Skeletal muscle tissue (tissue), 4 donors: ENCODE data around the gene RGS5. TPM values are rescaled to one million over a fixed set of nuclear protein-coding genes. Genes with fewer than 3 reads are reported as not detected.
"Not testable (repeated sequence)": the region's sequence is repeated elsewhere in the genome, so short reads cannot be mapped to it uniquely, and the experiment has no call there.

Source experiments
- H3K27ac ChIP-seq: one replicate; pipeline ENCODE4 v1.7.0; 2013; ENCODE audit warnings: mild to moderate bottlenecking, low read depth, low read length, inconsistent platforms
- H3K27me3 ChIP-seq, 3 donors: one replicate each; pipeline ENCODE4 v1.7.0; 2013; ENCODE audit warnings: low read length in 3 of 3; ENCODE audit not compliant: control insufficient read depth in 3 of 3, insufficient read depth in 3 of 3
- H3K36me3 ChIP-seq, 3 donors: one replicate each; pipeline ENCODE4 v1.7.0; 2013; ENCODE audit warnings: low read length in 3 of 3; ENCODE audit not compliant: control insufficient read depth in 3 of 3, insufficient read depth in 3 of 3
- H3K4me1 ChIP-seq, 3 donors: one replicate each; pipeline ENCODE4 v1.7.0; 2013; ENCODE audit warnings: low read length in 3 of 3, mild to moderate bottlenecking in 3 of 3; ENCODE audit not compliant: control insufficient read depth in 3 of 3, insufficient read depth in 3 of 3
- H3K4me3 ChIP-seq, 3 donors: one replicate each; pipeline ENCODE4 v1.7.0; 2013; ENCODE audit warnings: low read length in 3 of 3
- H3K9ac ChIP-seq, 3 donors: one replicate each; pipeline ENCODE4 v1.7.0; 2013; ENCODE audit warnings: low read length in 3 of 3, mild to moderate bottlenecking in 3 of 3, moderate library complexity in 2 of 3, low read depth in 1 of 3
- H3K9me3 ChIP-seq, 3 donors: one replicate each; pipeline ENCODE4 v1.7.0; 2013; ENCODE audit warnings: low read length in 3 of 3; ENCODE audit not compliant: control insufficient read depth in 3 of 3
- total RNA-seq: library from RNA; depleted of rRNA; stranded (reverse); fragments of >200 nt; gene quantifications from one replicate; pipeline ENCODE4 v1.2.3, GENCODE V29; 2014
- donor health status: Osteomylitis.

The RGS5 gene, protein sequence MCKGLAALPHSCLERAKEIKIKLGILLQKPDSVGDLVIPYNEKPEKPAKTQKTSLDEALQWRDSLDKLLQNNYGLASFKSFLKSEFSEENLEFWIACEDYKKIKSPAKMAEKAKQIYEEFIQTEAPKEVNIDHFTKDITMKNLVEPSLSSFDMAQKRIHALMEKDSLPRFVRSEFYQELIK
- total RNA-seq = 7.8 TPM

- H3K9me3 ChIP-seq = no peaks in the 10 kb centered on the region
- H3K4me1 ChIP-seq = no peaks in the 10 kb centered on the region
- H3K36me3 ChIP-seq = no peaks in the 10 kb centered on the region
- peak within 1 kb of the TSS in 1 of 3 donors; percentile 11 for H3K4me3 ChIP-seq
- H3K27me3 ChIP-seq = no peaks in the 10 kb centered on the region
- H3K9ac ChIP-seq = no peak within 1 kb of the TSS
- H3K27ac ChIP-seq = no peak within 1 kb of the TSS
Observed at GRCh38 chr1:163202833-163203451, at the start of gene RGS5. Gene RGS5, minus strand, starts transcription at chr1:163202916. Its CDS starts 81 bp downstream, at chr1:163202835.

DNA sequence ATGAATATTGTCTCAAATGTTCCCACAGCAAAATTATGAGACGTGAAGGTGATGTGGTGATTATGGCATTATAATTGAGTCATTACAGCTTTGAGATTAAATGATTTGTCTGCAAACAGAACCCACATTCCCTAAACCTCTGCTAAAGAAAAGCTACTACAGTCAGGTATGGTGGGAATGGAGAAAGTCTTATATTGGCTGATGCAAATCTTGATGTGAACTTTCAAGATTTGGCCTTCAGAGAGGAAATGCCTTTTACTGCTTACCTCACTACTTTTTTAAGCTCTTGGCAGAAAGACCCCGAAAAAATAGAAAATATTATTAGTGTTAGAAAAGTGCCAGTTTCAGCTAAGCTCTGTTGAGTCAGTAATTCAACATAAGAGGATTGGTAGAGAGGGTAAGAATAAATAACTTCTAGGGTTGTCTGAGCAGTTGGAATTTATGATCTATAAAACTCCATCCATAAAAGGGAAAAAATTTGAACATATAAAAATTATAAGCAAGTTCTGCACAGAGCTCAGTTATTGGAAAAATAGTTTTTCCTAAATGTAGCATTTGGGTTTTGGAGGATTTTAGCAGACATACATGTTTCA, 47.8 kb upstream of the RGS5 start:
- Histone ChIP-seq H3K36me3 (no peaks in the 10 kb centered on the region), H3K9ac (no peak overlapping the region), H3K4me3 (no peak overlapping the region), H3K27ac (no peak overlapping the region), H3K9me3 (no peaks in the 10 kb centered on the region), H3K27me3 (no peaks in the 10 kb centered on the region), H3K4me1 (no peaks in the 10 kb centered on the region)

DNA sequence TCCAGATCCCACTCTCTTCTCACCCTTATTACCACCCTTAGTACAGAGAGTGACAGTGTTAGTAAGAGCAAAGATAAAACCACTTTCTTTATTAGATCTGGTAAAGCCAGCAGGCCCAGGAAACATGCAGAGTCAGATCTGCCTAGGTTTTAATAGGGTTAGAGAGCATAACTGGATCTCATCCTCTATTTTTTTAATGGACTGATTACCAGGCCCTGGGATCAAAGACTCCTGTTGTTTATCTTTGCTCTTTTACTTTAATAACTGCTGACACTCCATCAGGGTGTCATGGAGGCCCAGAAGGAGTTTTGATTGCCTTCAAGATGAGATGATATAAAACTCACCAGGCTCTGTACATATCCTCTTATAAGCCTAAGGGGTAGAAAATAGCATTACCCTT, 45.3 kb upstream of the RGS5 start:
- Histone ChIP-seq H3K9me3 (no peaks in the 10 kb centered on the region), H3K4me1 (no peaks in the 10 kb centered on the region), H3K27me3 (no peaks in the 10 kb centered on the region), H3K36me3 (no peaks in the 10 kb centered on the region), H3K4me3 (no peak overlapping the region), H3K9ac (no peak overlapping the region), H3K27ac (no peak overlapping the region)

DNA sequence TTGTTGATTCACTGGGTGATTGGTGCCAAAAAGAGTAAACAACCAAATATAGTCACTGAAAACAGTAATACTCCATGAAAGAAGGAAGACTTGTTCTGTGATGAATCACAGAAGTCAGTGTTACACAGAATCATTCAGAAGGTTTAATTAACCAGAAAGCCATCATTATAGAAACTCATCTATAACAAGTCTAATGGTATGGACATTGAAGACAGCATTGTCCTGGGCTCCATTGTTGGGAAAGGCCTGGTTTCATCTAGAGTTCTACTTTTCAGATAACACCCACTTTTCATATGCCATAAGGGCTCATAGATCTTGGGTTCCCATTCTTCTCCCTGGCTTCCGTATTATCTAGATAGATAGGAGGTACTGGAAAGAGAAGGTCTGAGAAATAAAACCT, 41.9 kb upstream of the RGS5 start:
- not testable (repeated sequence) for H3K9me3 ChIP-seq, H3K4me3 ChIP-seq, H3K9ac ChIP-seq, H3K27ac ChIP-seq, H3K4me1 ChIP-seq, H3K27me3 ChIP-seq, H3K36me3 ChIP-seq

DNA sequence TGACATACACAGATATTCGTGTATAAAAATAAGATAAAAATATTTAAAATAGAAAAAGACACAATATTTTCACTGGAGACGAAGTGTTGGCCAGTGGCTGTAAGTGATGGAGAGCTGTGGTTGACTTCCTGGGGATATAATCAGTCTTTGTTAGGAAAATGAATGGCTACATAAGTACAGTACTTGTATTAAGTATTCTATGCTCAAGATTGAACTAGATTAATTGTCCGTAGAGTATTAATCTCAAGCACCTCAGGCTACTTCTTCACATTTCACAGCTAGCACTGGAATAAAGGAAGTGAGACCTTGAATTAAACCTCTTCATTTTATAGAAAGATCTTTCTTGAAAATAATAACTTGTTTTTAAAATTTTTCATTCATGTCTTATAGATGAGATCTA, 39.0 kb upstream of the RGS5 start:
- H3K36me3 ChIP-seq = no peaks in the 10 kb centered on the region
- no peaks in the 10 kb centered on the region for H3K9me3 ChIP-seq
- no peaks in the 10 kb centered on the region for H3K27me3 ChIP-seq
- no peaks in the 10 kb centered on the region for H3K4me1 ChIP-seq
- H3K4me3 ChIP-seq = no peak overlapping the region
- no peak overlapping the region for H3K27ac ChIP-seq
- no peak overlapping the region for H3K9ac ChIP-seq

DNA sequence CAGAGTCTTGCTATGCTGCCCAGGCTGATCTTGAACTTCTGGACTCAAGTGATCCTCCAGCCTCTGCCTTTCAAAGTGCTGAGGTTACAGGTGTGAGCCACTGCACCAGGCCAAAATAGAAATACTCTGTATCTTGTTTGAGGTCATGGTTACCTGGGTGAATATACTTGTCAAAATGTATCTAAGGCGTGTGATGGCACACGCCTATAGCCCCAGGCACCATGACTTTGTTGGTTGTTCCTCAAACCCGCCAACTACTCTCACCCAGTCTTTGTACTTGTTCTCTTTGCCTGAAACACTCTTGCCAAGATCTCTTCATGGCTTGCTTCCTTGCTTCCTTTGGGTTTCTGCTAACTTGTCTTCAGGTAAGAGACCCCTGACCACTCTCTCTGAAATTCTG, 38.0 kb upstream of the RGS5 start:
- no peak overlapping the region for H3K27ac ChIP-seq

DNA sequence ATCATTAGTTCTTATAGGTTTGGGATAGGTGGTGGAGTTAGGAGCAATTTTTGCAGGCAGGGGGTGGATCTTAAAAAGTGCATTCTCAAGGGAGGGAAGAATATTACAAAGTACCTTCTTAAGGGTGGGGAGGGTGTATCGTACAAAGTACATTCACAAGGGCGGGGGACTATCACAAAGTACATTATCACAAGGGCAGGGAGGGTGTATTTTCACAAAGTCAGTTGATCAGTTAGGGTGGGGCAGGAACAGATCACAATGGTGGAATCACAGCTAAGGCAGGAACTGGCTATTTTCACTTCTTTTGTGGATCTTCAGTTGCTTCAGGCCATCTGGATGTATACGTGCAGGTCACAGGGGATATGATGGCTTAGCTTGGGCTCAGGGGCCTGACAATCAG, 30.9 kb upstream of the RGS5 start:
- not testable (repeated sequence) for H3K27ac ChIP-seq, H3K9me3 ChIP-seq, H3K9ac ChIP-seq, H3K27me3 ChIP-seq, H3K4me1 ChIP-seq, H3K4me3 ChIP-seq, H3K36me3 ChIP-seq

More for the DNA sequence above, 38.0 kb upstream of the RGS5 start:
- Histone ChIP-seq H3K9ac (no peak overlapping the region), H3K27me3 (no peaks in the 10 kb centered on the region), H3K4me3 (no peak overlapping the region), H3K9me3 (no peaks in the 10 kb centered on the region), H3K4me1 (no peaks in the 10 kb centered on the region), H3K36me3 (no peaks in the 10 kb centered on the region)

GRCh38 chr1:163231385-163231784, 28.7 kb upstream of the RGS5 start:
- Histone ChIP-seq H3K27ac (no peak overlapping the region), H3K36me3 (no peaks in the 10 kb centered on the region), H3K4me3 (no peak overlapping the region), H3K4me1 (no peaks in the 10 kb centered on the region), H3K27me3 (no peaks in the 10 kb centered on the region), H3K9ac (no peak overlapping the region), H3K9me3 (no peaks in the 10 kb centered on the region)

DNA sequence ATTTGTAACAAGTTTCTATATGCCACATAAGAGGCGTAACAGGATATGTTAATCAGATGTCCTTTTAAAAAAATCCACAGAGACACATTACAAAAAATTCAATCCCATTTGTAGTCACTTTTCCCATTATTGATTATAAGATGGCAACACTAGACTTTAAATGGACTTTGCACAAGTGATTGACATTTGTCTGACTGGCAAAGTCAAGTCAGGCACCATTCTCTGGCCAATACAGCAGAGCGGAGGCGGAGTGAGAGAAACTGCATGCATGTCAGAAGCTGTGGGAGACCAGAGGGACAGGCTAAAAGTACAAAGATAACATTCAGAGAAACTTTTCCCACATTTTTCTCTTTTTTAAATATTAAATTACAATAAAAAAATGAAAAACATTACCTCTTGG, 28.1 kb upstream of the RGS5 start:
- Histone ChIP-seq H3K4me3 (no peak overlapping the region), H3K4me1 (no peaks in the 10 kb centered on the region), H3K9me3 (no peaks in the 10 kb centered on the region), H3K36me3 (no peaks in the 10 kb centered on the region), H3K27me3 (no peaks in the 10 kb centered on the region), H3K9ac (no peak overlapping the region), H3K27ac (no peak overlapping the region)

GRCh38 chr1:163228271-163228670, 25.6 kb upstream of the RGS5 start:
- not testable (repeated sequence) for H3K4me1 ChIP-seq, H3K27ac ChIP-seq, H3K9ac ChIP-seq, H3K4me3 ChIP-seq, H3K36me3 ChIP-seq, H3K27me3 ChIP-seq, H3K9me3 ChIP-seq
